Activated CD8-positive, alpha-beta memory T cell treated with anti-CD3 and anti-CD28 coated beads, Interleukin-2, amount 10 ng/mL, durations not matched to agents 7 days and 5 days (primary cell): ENCODE data around the gene TMEM170B. TPM values are rescaled to one million over a fixed set of nuclear protein-coding genes. Genes with fewer than 3 reads are reported as not detected.

Source experiments
- ATAC-seq: fragments of 150-1000 bp; cut with Tn5 transposase; one replicate; pipeline ENCODE4 v1.10.0; 2021; ENCODE audit warnings: moderate library complexity
- CTCF ChIA-PET: fragments of 350-600 bp; sonication (Branson Sonifier 250); formaldehyde crosslinking; loops from one replicate; lab custom pipeline; 2021; ENCODE audit warnings: antibody characterized with exemption; lab: Charles Lee
- DNase-seq: peaks from one replicate; pipeline ENCODE4 v3.0.0-alpha.2; 2020
- H3K27ac Mint-ChIP-seq: one replicate; pipeline ENCODE4 v1.8.0; 2021; ENCODE audit warnings: mild to moderate bottlenecking, mixed read lengths
- H3K27me3 Mint-ChIP-seq: one replicate; pipeline ENCODE4 v1.8.0; 2021; ENCODE audit warnings: mixed read lengths
- H3K36me3 Mint-ChIP-seq: one replicate; pipeline ENCODE4 v1.8.0; 2021; ENCODE audit warnings: mild to moderate bottlenecking, mixed read lengths
- H3K4me1 Mint-ChIP-seq: one replicate; pipeline ENCODE4 v1.8.0; 2021; ENCODE audit warnings: mixed read lengths
- H3K4me3 Mint-ChIP-seq: one replicate; pipeline ENCODE4 v1.8.0; 2021; ENCODE audit warnings: mild to moderate bottlenecking, moderate library complexity, mixed read lengths
- H3K9me3 Mint-ChIP-seq: one replicate; pipeline ENCODE4 v1.8.0; 2022; ENCODE audit warnings: low read depth, mixed read lengths
- total RNA-seq, 2 experiments: library from RNA; stranded (reverse); gene quantifications; one replicate each; pipeline ENCODE4 v1.2.3, GENCODE V29; 2021

TMEM170B gene
- total RNA-seq, 2 experiments from 2014 or later: 0.70 to 1.7 TPM

DNA sequence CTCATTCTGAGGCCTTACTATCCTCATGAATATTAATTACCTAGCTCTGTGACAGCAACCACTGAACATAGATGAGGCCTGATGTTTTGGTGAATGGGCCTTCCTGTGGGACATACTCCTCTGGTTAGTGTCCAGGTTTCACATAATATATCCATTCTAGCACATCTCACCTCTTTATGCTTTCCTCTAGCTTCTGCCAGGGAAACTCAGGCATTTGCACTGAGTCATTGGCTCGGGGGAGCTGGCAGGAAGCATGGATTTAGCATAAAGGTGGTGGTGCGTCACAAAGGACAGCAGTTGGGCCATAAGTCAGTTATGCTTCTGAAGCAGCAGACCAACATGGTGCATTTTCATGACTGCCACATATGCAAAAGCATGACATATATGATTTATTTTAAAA is 37.5 kb upstream of the TMEM170B start:
- no peak for DNase-seq
- Mint-ChIP-seq H3K27me3 (peaks cover 9% of the 10 kb centered on the region), H3K36me3 (no peaks in the 10 kb centered on the region), H3K4me1 (peaks cover 9% of the 10 kb centered on the region), H3K9me3 (no peaks in the 10 kb centered on the region), H3K4me3 (no peak overlapping the region), H3K27ac (no peak overlapping the region)
- CTCF ChIA-PET: interaction anchor here (1.0 kb wide), 1 partner anchor 364 kb away, joined by 3 read pairs; no protein-coding TSS in a partner anchor
- no peak for ATAC-seq

GRCh38 chr6:11509471-11509870 is 28.1 kb upstream of the TMEM170B start:
- no peaks in the 10 kb centered on the region for H3K9me3 Mint-ChIP-seq
- peaks cover 43% of the 10 kb centered on the region for H3K27me3 Mint-ChIP-seq
- H3K27ac Mint-ChIP-seq: no peak overlapping the region
- no peaks in the 10 kb centered on the region for H3K4me1 Mint-ChIP-seq
- ATAC-seq (no peak), DNase-seq (no peak)
- CTCF ChIA-PET: interaction anchor here (0.9 kb wide), 1 partner anchor 378 kb away, joined by 3 read pairs; no protein-coding TSS in a partner anchor
- H3K36me3 Mint-ChIP-seq: peaks cover 2% of the 10 kb centered on the region
- no peak overlapping the region for H3K4me3 Mint-ChIP-seq

DNA sequence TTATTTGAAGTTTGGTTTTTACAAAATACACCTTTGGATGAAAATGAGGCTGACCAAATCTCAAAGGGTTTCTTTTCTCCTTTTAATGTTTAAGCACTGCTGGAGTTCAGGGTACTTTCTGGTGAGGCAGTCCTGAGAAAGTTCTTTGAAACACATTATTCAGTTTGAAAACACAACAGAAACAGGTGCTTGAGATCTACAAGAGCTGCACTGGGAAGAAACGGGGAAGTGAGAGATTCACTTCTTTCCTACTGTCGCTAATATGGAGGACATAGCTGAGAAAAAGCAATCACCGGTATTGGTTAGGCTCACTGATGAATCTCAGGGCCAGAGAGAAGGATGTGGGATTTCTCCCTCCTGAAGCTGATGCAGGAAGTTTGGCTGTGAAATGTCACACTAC is 22.9 kb upstream of the TMEM170B start:
- H3K27ac Mint-ChIP-seq: no peak overlapping the region
- peaks cover 3% of the 10 kb centered on the region for H3K36me3 Mint-ChIP-seq
- peaks cover 54% of the 10 kb centered on the region for H3K27me3 Mint-ChIP-seq
- peaks cover 6% of the 10 kb centered on the region for H3K4me1 Mint-ChIP-seq
- no peak for DNase-seq
- H3K4me3 Mint-ChIP-seq: no peak overlapping the region
- ATAC-seq: no peak
- peaks cover 3% of the 10 kb centered on the region for H3K9me3 Mint-ChIP-seq
- CTCF ChIA-PET: no interaction called here

- ATAC-seq: no peak
- Mint-ChIP-seq H3K27me3 (peaks cover 54% of the 10 kb centered on the region), H3K9me3 (peaks cover 3% of the 10 kb centered on the region), H3K36me3 (peaks cover 3% of the 10 kb centered on the region), H3K4me3 (no peak overlapping the region), H3K4me1 (peaks cover 7% of the 10 kb centered on the region), H3K27ac (no peak overlapping the region)
- no peak for DNase-seq
- CTCF ChIA-PET: no interaction called here
Observed at GRCh38 chr6:11515763-11516162, 21.8 kb upstream of the TMEM170B start.

- DNase-seq: no peak
- H3K4me3 Mint-ChIP-seq: no peak overlapping the region
- H3K36me3 Mint-ChIP-seq: no peaks in the 10 kb centered on the region
- no peak for ATAC-seq
- H3K27me3 Mint-ChIP-seq: peaks cover 13% of the 10 kb centered on the region
- peaks cover 11% of the 10 kb centered on the region for H3K4me1 Mint-ChIP-seq
- no peak overlapping the region for H3K27ac Mint-ChIP-seq
- CTCF ChIA-PET: no interaction called here
- H3K9me3 Mint-ChIP-seq: no peaks in the 10 kb centered on the region
Observed at GRCh38 chr6:11522812-11523605, 14.5 kb upstream of the TMEM170B start.

DNA sequence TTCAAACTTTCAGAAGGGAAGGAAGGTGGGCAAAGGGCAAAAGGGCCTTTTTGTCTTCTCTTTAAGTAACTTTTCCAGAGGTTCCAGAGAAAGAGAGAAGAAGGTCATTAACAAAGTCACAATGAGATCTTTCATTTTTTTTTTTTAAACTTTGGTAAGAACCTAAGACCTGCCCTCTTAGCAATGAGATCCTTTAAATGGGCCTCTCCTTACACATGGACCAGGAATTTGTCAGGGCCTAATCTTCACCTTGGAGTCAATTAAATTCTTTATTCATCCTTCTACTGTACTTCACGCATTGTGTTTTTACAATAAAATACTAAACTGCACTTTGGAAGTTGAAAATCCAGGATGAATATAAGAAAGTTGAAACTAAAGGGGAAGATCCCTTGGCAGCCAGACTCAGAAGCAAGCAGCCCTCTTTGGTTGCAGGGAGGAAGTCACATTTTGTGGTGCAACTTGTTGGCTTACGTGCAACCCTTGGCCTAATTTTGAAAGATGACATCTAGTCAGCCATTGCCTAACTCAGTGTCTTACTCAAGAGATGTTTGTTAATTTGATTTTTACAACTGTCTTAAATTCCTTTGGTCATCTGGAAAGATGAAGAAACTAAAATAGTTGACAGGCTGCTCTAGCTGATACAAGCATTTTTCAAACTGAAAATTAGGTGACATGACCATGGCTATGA is 11.9 kb upstream of the TMEM170B start:
- DNase-seq (no peak), ATAC-seq (no peak)
- Mint-ChIP-seq H3K27me3 (peaks cover 21% of the 10 kb centered on the region), H3K4me3 (no peak overlapping the region), H3K4me1 (peaks cover 4% of the 10 kb centered on the region), H3K27ac (no peak overlapping the region), H3K36me3 (no peaks in the 10 kb centered on the region), H3K9me3 (no peaks in the 10 kb centered on the region)
- CTCF ChIA-PET: interaction anchor here (1.2 kb wide), 1 partner anchor 30 kb away, joined by 4 read pairs; no protein-coding TSS in a partner anchor

DNA sequence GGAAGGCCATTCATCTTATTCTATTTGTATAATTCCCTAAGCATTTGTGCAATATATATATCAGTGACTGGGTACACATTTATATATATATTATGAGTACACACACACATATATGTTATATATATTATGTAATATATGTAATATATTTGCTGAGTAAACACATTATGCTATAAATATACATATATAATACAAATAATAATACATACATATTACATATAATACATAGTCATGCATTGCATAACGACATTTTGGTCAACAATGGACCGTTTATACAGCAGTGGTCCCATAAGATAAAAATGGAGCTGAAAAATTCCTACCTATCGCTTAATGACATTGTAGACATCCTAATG is 11.4 kb upstream of the TMEM170B start:
- H3K27ac Mint-ChIP-seq: no peak overlapping the region
- H3K9me3 Mint-ChIP-seq: no peaks in the 10 kb centered on the region
- H3K36me3 Mint-ChIP-seq: no peaks in the 10 kb centered on the region
- peaks cover 21% of the 10 kb centered on the region for H3K27me3 Mint-ChIP-seq
- no peak overlapping the region for H3K4me3 Mint-ChIP-seq
- CTCF ChIA-PET: no interaction called here
- H3K4me1 Mint-ChIP-seq: peaks cover 4% of the 10 kb centered on the region
- ATAC-seq (no peak), DNase-seq (no peak)

GRCh38 chr6:11527274-11527870 is 10.2 kb upstream of the TMEM170B start:
- H3K4me3 Mint-ChIP-seq: no peak overlapping the region
- CTCF ChIA-PET: interaction anchor here (1.2 kb wide), 1 partner anchor 383 kb away, joined by 3 read pairs; no protein-coding TSS in a partner anchor
- H3K4me1 Mint-ChIP-seq: peaks cover 4% of the 10 kb centered on the region
- ATAC-seq (no peak), DNase-seq (no peak)
- H3K9me3 Mint-ChIP-seq: no peaks in the 10 kb centered on the region
- peaks cover 28% of the 10 kb centered on the region for H3K27me3 Mint-ChIP-seq
- no peaks in the 10 kb centered on the region for H3K36me3 Mint-ChIP-seq
- no peak overlapping the region for H3K27ac Mint-ChIP-seq

DNA sequence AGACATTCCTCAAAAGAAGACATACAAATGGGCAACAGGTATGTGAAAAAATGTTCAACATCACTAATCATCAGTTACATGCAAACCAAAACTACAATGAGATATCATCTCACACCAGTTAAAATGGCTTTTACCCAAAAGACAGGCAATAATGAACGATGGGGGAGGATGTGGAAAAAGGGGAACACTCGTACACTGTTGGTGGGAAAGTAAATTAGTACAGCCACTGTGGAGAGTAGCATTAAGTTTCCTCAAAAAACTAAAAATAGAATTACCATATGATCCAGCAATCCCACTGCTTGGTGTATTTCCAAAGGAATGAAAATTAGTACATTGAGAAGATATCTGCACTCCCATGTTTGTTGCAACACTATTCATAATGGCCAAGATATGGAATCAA is 8.6 kb upstream of the TMEM170B start:
- DNase-seq (no peak), ATAC-seq (no peak)
- Mint-ChIP-seq H3K36me3 (no peaks in the 10 kb centered on the region), H3K4me1 (peaks cover 4% of the 10 kb centered on the region), H3K9me3 (no peaks in the 10 kb centered on the region), H3K4me3 (no peak overlapping the region), H3K27ac (no peak overlapping the region), H3K27me3 (peaks cover 32% of the 10 kb centered on the region)
- CTCF ChIA-PET: interaction anchor here (0.7 kb wide), 1 partner anchor 22 kb away, joined by 3 read pairs; no protein-coding TSS in a partner anchor

DNA sequence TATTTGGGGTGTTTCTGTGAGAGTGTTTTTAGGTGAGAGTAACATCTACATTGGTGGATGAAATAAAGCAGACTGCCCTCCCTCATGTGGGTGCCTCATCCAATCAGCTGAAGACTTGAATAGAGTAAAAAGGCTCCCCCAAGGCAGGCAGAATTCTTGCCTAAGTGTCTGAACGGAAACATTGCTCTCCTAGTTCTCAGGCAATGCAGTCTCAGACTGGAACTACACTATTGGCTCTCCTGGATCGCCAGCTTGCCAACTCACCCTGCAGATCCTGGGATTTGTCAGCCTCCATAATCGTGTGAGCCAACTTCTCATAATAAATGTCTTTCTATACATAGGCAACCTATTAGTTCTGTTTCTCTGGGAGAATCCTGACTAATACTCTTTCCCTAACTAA is 5.5 kb upstream of the TMEM170B start:
- H3K27ac Mint-ChIP-seq: no peak overlapping the region
- H3K27me3 Mint-ChIP-seq: peaks cover 53% of the 10 kb centered on the region
- CTCF ChIA-PET: no interaction called here
- H3K9me3 Mint-ChIP-seq: no peaks in the 10 kb centered on the region
- H3K4me3 Mint-ChIP-seq: no peak overlapping the region
- H3K36me3 Mint-ChIP-seq: no peaks in the 10 kb centered on the region
- no peak for DNase-seq
- ATAC-seq: no peak
- peaks cover 5% of the 10 kb centered on the region for H3K4me1 Mint-ChIP-seq

DNA sequence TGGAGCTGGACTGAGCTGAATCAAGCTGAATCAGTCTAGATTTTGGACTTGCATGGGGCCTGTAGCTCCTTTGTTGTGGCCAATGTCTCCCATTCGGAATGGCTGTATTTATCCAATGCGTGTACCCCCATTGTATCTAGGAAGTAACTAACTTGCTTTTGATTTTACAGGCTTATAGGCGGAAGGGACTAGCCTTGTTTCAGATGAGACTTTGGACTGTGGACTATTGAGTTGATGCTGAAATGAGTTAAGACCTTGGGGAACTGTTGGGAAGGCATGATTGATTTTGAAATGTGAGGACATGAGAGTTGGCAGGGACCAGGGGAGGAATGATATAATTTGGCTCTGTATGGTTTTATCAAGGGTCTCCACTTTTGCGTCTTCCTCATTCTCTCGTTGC is 3.0 kb upstream of the TMEM170B start:
- Mint-ChIP-seq H3K9me3 (no peaks in the 10 kb centered on the region), H3K27me3 (peaks cover 50% of the 10 kb centered on the region), H3K4me1 (peaks cover 7% of the 10 kb centered on the region), H3K27ac (no peak overlapping the region), H3K36me3 (no peaks in the 10 kb centered on the region), H3K4me3 (no peak overlapping the region)
- DNase-seq (no peak), ATAC-seq (no peak)
- CTCF ChIA-PET: no interaction called here

GRCh38 chr6:11535801-11536230 is 1.7 kb upstream of the TMEM170B start:
- H3K9me3 Mint-ChIP-seq: no peaks in the 10 kb centered on the region
- H3K27ac Mint-ChIP-seq: no peak overlapping the region
- CTCF ChIA-PET: no interaction called here
- ATAC-seq: no peak
- H3K4me1 Mint-ChIP-seq: peaks cover 7% of the 10 kb centered on the region
- DNase-seq: no peak
- H3K36me3 Mint-ChIP-seq: no peaks in the 10 kb centered on the region
- peak overlapping the region; percentile 3 for H3K4me3 Mint-ChIP-seq
- peaks cover 49% of the 10 kb centered on the region for H3K27me3 Mint-ChIP-seq

- DNase-seq: no peak
- H3K4me3 Mint-ChIP-seq: peak overlapping the region; percentile 76
- H3K27ac Mint-ChIP-seq: peak overlapping the region; percentile 56
- no peak for ATAC-seq
- no peaks in the 10 kb centered on the region for H3K9me3 Mint-ChIP-seq
- CTCF ChIA-PET: no interaction called here
- peaks cover 43% of the 10 kb centered on the region for H3K27me3 Mint-ChIP-seq
- no peaks in the 10 kb centered on the region for H3K36me3 Mint-ChIP-seq
- H3K4me1 Mint-ChIP-seq: peaks cover 7% of the 10 kb centered on the region
Observed at GRCh38 chr6:11536795-11537194, 754 bp upstream of the TMEM170B start.
